Right ventricle myocardium inferior (tissue), 1 donor: Measurements from ENCODE around the gene AFAP1L2. TPM values are rescaled to one million over a fixed set of nuclear protein-coding genes. Genes with fewer than 3 reads are reported as not detected.

Source experiments
- ATAC-seq: fragments of 200-7000 bp; cut with Tn5 transposase; one replicate; pipeline ENCODE4 v1.9.1; 2020; ENCODE audit warnings: mild to moderate bottlenecking, moderate library complexity
- DNase-seq: peaks from one replicate; pipeline ENCODE4 v3.0.0; 2021; ENCODE audit errors: missing footprints
- intact Hi-C: fragments of 100-400 bp; cut with DNase I; formaldehyde crosslinking; loops from one replicate; pipeline ENCODE4 v1.11.0; 2022
- total RNA-seq: library from RNA; stranded (reverse); fragmentation: NEBNext Ultra II Directional; extraction: Animal tissue kit (Norgen Biotek cat#: 25700); gene quantifications from one replicate; pipeline ENCODE4 v1.2.1, GENCODE V29; 2021
- donor health status: DM: no; HTN: yes; CAD: no; lungs with severe emphysema.

Gene AFAP1L2
- total RNA-seq, 1 donor from 2014 or later: 5.7 TPM

DNA sequence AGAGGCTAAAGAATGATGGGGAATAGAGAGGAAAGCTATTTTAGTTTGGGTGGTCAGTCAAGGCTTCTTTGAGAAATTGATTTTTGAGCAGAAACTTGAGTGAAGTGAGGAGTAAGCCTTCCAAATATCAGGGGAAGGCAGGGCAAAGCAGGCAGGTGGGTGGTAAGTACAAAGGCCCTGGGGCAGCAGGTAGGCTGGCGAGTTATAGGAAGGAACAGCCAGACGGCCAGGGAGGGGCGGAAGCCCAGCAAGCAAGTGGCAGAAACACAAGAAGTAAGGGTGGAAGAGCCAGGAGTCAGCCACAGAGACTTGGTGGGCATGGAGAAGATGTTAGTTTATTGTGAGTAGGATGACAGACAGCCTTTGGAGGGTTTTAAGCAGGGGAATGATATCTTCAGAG lies 130.4 kb downstream of the AFAP1L2 start:
- no peak for DNase-seq
- intact Hi-C loops: loop anchor here (5.0 kb wide), 1 partner anchor 53 kb away; no protein-coding TSS in a partner anchor

GRCh38 chr10:114272696-114273095 lies 131.6 kb downstream of the AFAP1L2 start:
- intact Hi-C loops: loop anchor here (5.0 kb wide), 1 partner anchor 55 kb away; no protein-coding TSS in a partner anchor
- DNase-seq (no peak), ATAC-seq (no peak)

More for the DNA sequence above, 130.4 kb downstream of the AFAP1L2 start:
- ATAC-seq: no peak

- DNase-seq: no peak
- intact Hi-C loops: loop anchor here (5.0 kb wide), 1 partner anchor 56 kb away; no protein-coding TSS in a partner anchor
These were observed 132.5 kb downstream of the AFAP1L2 start for GRCh38 chr10:114271779-114272167.

GRCh38 chr10:114271075-114271778 lies 133.1 kb downstream of the AFAP1L2 start:
- ATAC-seq (peak; percentile 2), DNase-seq (no peak)
- intact Hi-C loops: loop anchor here (5.0 kb wide), 1 partner anchor 56 kb away; no protein-coding TSS in a partner anchor

More at GRCh38 chr10:114271779-114272167, 132.5 kb downstream of the AFAP1L2 start:
- peak; percentile 90 for ATAC-seq

GRCh38 chr10:114266521-114266920 lies 137.8 kb downstream of the AFAP1L2 start:
- ATAC-seq (peak; percentile 67), DNase-seq (no peak)
- intact Hi-C loops: loop anchor here (5.0 kb wide), 1 partner anchor 94 kb away; the partner anchor contains the start of gene CCDC186

DNA sequence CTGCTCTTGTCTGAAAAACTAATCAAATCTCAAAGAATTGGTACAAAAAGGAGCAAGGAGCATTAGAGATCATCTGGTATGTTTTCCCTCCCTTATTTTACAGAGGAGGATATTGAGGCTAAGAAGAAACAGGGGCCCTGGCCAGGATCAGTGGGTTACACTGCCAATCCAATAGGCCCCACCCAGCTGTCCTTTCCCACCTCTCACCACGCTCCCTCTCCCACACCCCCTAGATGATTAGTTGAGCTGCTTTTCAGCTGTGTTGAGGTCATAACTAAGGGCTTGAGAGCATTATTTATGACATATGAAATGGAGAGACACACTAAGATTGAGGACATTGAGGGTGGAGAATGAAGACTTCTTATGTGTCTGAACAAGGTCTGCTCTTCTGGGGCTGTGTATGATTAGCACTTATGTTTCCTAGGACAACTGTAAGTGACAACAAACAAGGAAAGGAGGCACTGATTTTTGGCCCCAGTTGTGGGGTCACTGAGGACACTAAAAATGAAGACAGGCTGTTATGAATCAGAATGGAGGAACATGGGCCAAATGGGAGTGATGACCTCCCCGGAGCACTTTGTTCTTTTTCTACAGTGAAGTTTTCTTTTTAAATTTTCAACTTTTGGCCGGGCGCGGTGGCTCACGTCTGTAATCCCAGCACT lies 138.8 kb downstream of the AFAP1L2 start:
- intact Hi-C loops: loop anchor here (5.0 kb wide), 1 partner anchor 93 kb away; the partner anchor contains the start of gene CCDC186
- peak; percentile 87 for ATAC-seq
- no peak for DNase-seq

DNA sequence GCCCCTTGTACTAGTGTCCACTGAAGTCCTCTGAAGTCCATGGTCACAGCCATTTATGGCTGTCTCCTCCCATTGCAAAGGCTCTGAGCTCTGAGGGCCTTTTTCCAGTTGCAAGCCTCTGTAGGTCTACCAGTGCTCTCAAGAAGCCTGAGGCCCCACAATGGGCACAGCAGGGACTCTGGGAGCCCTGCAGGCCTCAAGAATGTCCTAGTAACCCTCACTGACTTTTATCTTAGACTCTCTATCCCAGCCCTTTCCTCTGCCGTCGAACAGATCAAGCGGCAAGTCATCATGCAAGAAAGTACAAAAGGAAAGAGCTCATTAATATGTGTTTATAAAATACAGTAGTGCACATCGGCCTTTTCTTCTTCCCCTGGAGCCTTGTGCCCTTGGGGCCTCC lies 141.8 kb downstream of the AFAP1L2 start:
- ATAC-seq (no peak), DNase-seq (no peak)
- intact Hi-C loops: no loop called here

- ATAC-seq: no peak
- intact Hi-C loops: no loop called here
- no peak for DNase-seq
These were observed 143.2 kb downstream of the AFAP1L2 start for GRCh38 chr10:114261076-114261475.

DNA sequence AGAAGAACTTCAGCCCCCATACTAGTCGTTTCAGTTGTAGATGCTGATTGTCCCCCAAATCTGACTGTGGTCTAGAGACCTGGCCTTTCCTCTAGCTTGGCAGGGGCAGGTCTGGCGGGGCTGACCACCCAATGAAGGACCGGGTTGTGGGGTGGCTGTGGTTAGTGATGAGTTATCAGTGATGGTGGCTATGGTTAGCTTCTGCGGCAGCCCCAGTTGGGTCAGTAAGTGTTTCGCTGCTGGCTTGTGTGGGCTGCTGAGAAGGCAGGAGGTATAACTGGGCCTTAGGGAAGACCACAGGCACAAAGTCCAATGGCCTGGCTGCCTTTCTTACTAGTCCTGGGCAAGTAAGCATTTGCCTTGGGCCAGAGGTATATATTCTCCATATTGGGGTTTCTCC lies 143.9 kb downstream of the AFAP1L2 start:
- no peak for DNase-seq
- intact Hi-C loops: no loop called here
- no peak for ATAC-seq

- DNase-seq (no peak), ATAC-seq (peak; percentile 87)
- intact Hi-C loops: no loop called here
These were observed 144.5 kb downstream of the AFAP1L2 start for GRCh38 chr10:114259824-114260223.

- no peak for ATAC-seq
- intact Hi-C loops: no loop called here
- no peak for DNase-seq
These were observed 145.9 kb downstream of the AFAP1L2 start for GRCh38 chr10:114258274-114258840.

DNA sequence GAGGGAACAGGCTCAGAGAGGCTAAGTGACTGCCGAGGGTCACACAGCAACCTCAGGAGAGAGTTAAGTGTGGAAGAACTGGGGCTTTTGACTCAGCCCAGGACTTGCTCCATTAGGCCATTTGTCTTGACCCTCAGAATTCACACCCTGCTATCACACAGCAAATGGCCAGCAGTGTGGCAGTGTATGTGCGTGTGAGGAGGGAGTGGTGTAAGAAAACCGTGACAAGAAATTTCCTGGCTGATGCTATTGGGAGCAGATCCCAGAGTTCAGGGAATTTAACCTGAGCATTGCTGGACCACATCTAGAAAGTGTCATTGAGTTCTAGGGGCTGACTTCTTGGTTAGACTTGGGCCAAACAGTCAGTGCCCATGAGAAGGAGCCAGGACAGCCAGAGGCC lies 146.8 kb downstream of the AFAP1L2 start:
- DNase-seq (no peak), ATAC-seq (no peak)
- intact Hi-C loops: no loop called here

- ATAC-seq: no peak
- intact Hi-C loops: no loop called here
- DNase-seq: no peak
These were observed 147.5 kb downstream of the AFAP1L2 start for GRCh38 chr10:114256822-114257221.

DNA sequence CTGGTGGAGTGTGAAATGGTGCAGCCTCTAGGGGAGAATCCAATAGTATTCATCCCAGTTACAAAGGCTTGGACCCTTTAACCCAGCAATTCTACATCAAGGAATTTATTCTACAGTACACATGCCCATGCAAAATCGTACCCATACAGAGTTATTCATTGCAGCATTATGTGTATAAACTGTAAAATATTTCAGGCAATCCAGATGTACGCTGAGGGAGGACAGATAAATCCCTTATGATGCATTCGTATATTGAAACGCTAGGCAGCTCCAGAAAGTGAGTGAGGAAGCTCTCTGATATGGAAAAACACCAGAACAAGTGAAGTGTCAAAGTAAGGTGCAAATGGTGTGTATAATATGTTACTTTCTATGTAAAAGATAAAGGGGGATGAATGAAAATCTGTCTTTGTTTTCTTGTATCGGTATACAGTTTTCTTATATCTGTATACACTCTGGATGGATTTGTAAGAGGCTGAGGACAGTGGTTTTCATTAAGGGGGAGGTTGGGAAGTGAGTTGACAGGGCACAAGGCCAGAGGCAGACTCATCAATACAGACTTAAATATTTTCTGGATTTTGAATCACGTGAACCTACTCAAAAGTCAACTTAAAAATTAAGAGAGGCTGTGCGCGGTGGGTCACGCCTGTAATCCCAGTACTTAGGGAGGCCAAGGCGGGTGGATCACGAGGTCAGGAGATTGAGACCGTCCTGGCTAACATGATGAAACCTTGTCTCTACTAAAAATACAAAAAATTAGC lies 148.1 kb downstream of the AFAP1L2 start:
- intact Hi-C loops: no loop called here
- ATAC-seq (no peak), DNase-seq (no peak)

DNA sequence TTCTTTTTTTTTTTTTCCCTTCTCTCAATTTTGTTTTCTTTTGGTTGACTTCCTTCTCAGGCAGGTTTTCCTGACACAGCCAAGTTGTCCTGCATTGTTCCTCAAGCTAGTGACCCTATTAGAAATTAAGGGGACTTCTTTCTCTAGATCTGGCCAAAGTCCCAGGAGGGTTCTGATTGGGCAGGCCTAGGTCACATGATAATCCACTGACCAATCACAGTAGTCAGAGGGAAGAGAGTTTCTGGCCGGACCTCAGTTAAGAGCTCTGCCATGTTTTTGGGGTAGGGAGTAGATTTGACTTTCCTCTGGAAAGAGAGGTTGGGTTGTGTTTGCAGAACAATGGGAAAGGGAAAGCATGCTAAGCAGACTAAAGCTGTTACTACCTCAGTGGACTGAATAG lies 149.1 kb downstream of the AFAP1L2 start:
- ATAC-seq: no peak
- no peak for DNase-seq
- intact Hi-C loops: no loop called here

- intact Hi-C loops: no loop called here
- no peak for ATAC-seq
These were observed 151.4 kb downstream of the AFAP1L2 start for GRCh38 chr10:114252883-114253282.

DNA sequence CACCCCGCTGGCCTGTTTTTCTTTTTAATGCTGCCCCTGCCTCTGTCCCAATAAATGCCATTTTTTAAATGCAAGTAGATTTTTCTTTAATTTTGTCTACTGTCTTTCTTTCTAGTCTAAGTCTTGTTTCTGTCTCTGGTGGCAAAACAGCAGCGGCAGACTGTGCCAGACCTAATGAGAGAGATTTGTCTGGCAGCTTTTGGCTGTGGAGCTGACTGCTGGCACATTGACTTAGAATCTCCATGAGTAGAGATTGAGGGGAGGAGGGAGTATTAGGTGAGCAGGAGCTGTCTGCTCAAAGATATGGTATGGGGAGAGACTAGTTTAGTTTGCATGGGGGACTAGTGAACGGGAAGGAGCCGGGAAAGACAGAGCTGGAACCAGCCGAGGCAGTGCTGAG lies 152.2 kb downstream of the AFAP1L2 start:
- no peak for DNase-seq
- ATAC-seq: peak; percentile 43

More at GRCh38 chr10:114252883-114253282, 151.4 kb downstream of the AFAP1L2 start:
- DNase-seq: no peak

DNA sequence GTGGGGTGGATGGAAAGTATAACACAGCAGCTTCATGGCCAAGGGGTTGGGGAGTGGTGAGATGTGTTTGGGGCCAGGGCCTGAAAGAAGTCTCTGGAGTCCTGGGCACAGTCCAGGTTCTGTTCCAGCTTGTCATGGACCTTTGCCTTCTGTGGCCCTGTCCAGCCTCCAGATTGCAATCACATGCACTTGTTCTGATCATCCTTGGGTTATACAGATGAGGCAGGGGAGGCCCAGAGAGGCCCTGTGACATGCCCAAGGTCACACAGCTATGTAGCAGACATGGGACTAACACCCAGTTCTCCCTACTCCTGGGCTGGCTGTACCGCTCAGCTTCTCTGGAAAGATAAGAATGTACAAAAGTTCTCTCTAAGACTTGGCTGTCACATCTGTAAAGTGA lies 153.6 kb downstream of the AFAP1L2 start:
- no peak for DNase-seq
- intact Hi-C loops: no loop called here
- peak; percentile 23 for ATAC-seq

More for the DNA sequence above, 152.2 kb downstream of the AFAP1L2 start:
- intact Hi-C loops: no loop called here

DNA sequence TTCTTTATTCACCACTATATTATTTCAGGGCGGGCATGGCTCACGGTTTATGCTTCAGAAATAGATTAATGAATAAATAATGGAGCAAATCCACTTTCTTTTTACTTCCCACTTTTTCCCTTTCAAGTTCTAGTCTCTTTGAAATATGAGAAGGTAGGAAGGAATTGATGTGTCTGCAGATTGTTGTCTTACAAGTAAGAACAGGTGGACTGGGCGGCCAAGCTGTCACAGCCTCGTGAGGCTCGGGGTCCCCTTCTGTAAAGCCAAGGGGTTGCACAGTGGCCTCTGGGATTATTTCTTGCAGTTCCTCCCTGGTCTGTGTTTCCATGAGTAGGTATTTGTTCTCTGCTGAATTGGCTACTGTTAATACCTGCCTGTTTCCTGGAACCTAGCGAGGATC lies 154.1 kb downstream of the AFAP1L2 start:
- intact Hi-C loops: no loop called here
- DNase-seq (no peak), ATAC-seq (no peak)
